Measurements from ENCODE around the gene NNMT. TPM values are rescaled to one million over a fixed set of nuclear protein-coding genes. Genes with fewer than 3 reads are reported as not detected.
A peak's percentile ranks its signal among the peaks of the same experiment; 100 is the strongest.

Gene NNMT
- total RNA-seq, 1 donor from 2014 or later = 2,593 TPM

DNA sequence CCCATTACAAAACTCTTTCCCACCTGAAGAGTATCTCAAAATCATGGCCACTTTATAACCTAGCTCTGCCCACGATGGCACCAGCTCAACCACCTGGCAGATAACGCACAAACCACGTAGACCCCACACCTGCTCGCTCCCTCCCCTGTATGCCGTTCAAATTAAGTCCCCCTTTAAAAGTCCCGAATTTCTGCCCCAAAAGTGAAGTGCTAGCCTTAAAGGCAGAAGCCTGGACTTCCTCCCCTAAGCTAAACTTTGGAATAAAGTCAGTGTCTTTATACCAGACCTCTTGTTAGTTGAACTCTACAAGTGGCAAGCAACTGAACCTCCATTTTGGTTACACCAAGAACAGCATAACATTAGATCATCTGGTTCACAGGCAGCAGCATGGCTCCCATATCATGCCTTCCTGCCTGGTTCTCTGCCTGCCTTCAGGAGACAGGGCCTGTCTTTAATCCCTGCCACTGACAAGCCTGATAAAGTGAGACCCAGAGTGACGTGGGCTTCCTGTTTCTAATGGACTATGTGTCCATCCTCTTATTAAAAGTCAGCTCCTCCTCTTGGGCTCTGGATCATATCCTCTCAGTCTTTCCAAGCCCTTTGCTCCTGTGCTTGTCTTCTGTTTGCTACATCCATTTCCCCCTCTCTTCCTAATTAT lies 32.6 kb upstream of the NNMT start:
- no peak for DNase-seq (ENCODE audit: low read depth)

DNA sequence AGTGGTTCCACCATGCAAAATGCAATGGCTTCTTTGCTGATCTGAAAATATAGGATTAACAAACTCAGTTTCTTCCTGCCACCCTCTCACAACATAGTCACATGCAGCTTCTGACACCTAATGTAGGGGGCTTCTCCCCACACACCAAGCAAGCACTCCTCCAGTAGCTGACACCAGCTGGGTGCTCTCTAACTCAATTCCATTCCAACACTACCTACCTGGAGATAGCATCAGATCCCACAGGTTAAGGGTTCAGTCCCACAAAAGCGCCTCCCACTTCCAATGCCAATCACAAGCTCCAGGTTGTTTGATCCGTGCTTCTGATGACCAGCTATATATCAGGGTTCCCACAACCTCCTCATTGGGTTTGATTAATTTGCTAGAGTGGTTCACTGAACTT lies 31.8 kb upstream of the NNMT start:
- no peak for DNase-seq (ENCODE audit: low read depth)

DNA sequence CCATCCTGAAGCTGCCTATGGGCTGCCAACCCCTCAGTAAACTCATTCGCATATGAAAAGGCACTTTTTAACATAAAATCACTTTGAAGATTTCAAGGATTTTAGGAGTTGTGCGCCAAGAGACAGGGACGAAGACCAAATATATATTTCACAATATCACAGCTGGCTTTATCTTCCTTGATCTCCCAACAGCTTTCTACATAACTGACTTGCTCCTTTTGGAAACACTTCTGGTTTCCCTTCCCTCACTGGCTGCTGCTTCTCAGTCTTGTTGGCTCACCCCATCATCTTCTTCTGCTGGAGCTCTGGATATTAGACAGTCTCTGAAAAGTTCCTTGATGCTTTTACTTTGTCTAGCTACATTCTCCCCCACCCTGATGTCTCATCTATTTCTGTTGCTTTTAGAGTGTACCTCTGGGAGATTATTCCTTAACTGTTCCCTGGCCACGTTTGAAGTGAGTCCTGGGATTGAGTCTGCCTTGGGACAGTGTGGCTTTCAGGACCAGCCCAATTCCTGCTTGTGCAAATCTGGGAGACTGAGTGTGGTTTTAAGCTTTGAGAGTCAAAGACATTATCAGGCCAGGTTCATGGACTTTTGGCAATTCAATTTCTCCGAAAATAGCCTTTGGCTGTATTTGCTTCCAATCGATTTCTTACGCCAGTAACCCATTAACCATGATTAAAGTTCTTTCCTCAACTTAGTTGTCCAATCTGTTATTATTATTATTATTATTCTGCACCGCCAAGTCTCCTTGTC lies 30.9 kb upstream of the NNMT start:
- no peak for DNase-seq (ENCODE audit: low read depth)

DNA sequence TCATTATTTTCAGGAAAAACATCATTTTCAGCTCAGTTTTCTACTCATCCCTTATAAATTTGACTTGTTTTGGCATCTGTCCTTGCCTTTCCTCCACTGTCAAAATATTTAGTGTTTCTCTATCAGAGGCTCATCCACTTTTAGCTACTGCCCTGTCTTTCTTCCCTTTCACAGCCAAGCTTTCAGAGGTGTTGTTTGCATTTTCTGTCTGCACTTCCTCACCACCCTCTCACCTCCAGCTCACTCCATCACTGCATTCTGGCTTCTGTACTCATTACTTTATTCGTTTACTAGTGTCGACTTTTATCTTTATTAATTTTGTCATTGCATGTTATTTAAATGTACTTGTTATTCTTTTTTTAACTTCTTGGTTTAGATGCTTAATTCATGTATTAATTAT lies 26.7 kb upstream of the NNMT start:
- no peak for DNase-seq (ENCODE audit: low read depth)

DNA sequence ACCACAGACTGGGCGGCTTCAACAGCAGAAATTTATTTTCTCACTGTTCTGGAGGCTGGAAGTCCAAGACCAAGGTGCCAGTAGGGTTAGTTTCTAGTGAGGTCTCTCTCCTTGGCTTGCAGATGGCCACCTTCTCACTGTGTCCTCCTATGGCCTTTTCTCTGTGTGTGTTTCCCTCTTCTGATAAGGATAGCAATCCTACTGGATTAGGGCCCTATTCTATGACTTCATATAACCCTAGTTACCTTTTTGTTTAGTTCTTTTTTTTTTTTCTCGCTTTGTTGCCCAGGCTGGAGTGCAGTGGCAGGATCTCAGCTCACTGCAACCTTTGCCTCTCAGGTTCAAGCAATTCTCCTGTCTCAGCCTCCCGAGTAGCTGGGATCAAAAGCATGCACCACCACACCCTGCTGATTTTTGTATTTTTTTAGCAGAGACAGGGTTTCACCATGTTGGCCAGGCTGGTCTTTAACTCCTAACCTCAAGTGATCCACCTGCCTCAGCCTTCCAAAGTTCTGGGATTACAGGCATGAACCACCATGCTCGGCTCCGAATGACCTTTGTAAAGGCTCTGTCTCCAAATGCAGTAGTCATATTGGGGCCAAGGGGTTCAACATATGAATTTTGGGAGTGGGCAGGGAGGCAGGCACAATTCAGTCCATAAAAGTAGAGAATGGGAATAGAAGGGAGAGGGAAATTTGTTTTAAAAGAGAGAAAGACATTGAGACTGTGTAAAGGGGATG lies 25.5 kb upstream of the NNMT start:
- no peak for DNase-seq (ENCODE audit: low read depth)

DNA sequence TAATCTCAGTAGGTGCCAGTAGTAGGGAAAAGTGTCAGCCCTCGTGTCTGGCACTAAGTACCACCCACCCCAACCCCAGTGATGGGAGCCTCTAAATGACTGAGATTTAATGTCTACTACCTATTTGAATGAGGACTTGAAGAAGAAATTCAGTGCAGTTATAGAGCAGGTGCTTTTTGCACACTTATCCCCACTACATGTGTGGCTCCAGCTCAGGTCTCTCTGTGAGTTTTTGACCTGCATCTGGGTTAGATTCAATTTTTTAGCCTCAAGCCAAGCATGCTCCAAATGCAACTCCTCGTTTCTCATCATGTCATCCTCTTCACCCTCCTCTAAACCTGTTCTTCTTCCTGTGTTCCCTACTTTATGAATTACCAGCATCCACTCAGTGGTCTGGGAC lies 24.9 kb upstream of the NNMT start:
- no peak for DNase-seq (ENCODE audit: low read depth)

DNA sequence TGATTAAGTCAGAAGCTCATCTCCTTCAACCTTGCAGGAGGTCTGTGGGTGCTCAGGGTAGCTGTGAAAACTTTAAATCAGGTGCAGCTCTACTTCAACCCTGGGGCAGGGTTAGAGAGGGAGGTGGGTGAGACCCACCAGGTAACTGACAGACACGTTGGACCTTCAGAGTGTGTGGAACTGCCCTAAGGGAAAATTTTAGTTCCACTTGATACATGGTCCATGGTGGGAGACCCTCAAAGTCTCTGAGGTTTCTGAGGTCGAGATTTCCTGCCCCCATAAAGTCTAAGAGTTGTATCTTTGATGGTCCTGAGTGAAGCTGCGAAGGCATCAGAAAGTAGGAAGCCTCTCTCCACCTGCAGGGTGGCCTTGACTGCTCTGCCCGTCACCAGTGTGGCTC lies 23.9 kb upstream of the NNMT start:
- DNase-seq (ENCODE audit: low read depth) = no peak

DNA sequence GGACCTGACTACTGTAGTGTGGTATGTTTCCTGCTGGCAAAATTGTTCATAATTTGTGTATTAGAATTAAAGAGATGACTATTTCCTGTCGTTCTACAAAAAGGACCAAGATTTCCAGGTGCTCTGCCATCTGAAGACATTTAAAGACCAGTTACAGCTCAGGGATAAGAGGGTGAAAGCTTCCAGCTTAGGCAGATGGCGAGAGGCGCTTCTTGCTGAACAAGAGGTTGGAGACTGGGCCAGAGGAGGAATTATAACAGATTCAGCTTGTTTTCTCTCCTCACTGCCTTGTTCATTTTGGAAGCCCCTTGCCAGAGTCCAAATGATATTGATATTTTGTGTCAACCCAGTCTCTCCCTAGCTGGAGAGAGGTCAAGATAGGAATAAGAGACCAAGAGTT lies 23.1 kb upstream of the NNMT start:
- no peak for DNase-seq (ENCODE audit: low read depth)

DNA sequence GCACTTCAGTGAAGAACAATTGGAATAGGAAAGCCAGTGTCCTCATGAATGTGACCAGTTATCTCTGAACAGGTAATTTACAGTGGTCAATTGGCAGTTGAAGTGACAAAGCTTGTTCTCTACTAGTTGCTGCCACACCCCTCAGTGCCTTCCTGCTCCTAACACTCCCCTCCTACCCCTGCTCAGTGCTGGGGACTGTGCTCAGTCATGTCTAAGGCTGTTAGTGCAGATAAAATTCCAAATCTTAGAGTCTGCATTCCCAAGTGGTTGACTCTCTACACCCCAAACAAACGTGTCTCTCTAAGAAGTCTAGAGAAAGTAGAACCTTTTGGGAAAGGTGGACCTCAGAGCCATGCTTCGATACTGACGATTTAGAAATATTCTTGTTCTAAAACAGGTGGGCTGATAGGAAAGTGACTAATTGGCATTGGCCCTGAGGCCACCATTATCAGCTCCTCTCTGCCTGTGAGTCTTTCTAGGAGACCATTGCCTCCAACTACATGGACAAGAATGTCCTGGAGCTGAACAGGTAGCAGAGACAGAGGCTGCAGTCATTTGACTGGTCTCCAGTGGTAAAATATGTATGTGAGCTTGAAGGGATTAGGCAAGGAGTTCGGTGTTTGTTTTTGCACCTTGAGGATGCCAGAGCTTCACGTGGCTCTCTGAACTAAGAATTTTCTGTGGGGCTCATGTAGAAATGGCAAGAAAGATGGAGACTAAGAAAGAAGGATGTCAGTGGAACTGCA lies 22.1 kb upstream of the NNMT start:
- DNase-seq (ENCODE audit: low read depth) = no peak

DNA sequence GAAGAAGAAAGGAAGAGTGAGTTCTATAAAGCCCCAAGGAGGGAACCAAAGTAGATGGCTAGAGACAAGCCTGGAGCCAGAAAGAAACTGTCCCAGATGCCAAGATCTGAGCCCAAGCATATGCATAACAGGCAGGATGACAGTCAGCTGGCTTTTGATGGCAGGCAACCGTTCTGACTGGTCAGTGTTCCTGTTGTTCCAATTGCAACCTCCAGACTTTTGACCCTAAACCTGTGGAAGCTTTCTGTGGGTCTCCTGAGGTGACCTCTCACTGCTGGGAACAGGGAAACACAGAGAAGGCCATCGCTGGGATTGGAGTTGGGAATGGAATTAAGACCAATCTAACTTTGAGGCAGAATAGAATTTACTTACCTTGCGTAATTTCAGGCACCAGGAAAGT lies 21.6 kb upstream of the NNMT start:
- no peak for DNase-seq (ENCODE audit: low read depth)

DNA sequence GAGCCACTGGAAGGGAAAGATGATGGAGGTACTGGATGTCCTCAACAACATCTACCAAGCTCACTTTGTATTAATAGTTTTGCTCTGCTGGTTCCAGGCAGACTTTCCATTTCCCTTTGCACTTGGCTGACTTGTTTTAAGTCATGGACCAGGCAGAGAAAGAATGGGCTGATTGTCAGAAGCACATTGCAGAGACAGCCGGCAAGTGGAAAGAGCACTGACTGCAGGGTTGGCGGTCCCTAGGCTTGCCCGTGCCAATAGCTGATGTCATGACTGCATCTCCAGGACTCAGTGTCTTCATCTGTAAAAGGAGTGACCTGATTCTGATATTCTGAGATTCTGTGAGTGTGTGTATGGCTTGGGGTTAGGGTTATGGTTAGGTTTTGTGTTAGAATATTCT lies 20.9 kb upstream of the NNMT start:
- no peak for DNase-seq (ENCODE audit: low read depth)

DNA sequence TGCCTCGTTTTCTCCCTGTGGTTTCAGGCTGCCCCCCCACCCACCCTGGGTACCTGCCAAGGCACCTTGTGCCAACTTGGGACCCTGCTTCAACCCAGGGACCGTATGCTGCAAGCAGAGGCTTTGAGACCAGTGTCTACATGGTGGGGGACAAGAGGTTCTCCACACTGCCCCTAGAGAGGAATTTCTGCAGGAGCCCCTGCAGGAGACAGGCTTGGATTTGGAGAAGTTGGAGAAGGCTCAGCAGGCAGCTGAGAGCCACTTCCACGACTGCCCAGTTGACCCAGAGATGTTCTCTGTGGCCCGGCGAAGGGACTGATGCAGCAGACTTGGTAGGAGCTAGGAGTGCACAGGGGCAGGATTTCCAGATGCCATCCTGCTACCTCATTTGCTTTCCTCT lies 20.1 kb upstream of the NNMT start:
- DNase-seq (ENCODE audit: low read depth) = no peak

DNA sequence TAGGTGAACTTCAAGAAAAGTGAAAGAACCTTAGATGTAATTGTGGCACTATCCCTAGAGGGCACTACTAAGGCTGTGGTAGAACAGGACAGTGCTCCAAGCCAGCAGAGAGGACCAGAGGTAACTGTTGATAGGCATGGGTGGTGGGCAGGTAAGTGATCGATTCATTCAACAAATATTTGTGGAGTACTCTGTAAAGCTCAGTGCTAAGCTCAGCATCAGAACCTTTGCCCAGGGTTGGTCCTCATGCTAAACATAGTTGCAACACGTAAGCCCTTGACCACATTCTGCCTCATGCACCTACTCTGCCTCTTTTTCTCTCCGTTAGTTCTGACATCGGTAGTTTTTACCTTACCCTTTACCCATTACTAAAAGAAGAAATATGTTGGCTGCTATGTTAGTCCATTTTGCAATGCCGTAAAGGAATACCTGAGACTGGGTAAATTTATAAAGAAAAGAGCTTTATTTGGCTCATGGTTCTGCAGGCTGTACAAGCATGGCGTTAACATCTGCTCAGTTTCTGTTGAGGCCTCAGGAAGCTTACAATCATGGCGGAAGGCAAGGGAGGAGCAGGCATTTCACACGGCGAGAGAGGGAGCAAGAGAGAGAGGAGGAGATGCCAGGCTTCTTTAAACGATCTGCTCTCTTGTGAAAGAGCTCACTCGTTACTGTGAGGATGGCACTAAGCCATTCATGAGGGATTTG lies 18.4 kb upstream of the NNMT start:
- no peak for DNase-seq (ENCODE audit: low read depth)

DNA sequence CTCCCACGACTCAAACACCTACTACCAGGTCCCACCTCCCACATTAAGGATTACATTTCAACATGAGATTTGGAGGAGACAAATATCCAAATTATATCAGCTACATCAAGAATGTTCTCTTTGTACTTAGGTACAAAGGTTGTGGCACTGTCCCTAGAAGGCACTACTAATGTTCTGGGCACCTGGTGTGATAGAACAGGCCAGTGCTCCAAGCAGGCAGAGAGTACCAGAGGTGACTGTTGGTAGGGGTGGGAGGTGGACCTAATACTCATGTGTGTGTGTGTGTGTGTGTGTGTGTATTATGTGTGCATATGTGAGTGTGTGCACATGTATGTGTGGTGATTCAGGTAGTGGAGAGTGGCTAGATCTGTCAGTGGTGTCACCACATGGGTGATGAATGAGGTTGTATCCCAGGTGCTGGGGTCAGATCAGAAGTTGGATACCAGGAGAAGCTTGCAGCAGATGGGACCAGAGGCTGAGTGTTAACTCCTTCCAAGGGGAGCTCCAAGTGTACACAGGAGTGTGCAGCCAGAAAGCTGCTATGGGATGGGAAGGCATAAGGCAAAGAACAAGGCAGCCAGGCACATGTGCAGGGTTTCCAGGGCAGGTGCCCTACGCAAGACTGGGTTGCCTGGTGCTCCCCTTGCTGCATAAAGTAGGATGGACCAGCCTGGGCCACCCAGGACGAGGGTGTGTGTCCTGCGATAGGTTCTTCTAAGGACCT lies 17.7 kb upstream of the NNMT start:
- DNase-seq (ENCODE audit: low read depth) = no peak

DNA sequence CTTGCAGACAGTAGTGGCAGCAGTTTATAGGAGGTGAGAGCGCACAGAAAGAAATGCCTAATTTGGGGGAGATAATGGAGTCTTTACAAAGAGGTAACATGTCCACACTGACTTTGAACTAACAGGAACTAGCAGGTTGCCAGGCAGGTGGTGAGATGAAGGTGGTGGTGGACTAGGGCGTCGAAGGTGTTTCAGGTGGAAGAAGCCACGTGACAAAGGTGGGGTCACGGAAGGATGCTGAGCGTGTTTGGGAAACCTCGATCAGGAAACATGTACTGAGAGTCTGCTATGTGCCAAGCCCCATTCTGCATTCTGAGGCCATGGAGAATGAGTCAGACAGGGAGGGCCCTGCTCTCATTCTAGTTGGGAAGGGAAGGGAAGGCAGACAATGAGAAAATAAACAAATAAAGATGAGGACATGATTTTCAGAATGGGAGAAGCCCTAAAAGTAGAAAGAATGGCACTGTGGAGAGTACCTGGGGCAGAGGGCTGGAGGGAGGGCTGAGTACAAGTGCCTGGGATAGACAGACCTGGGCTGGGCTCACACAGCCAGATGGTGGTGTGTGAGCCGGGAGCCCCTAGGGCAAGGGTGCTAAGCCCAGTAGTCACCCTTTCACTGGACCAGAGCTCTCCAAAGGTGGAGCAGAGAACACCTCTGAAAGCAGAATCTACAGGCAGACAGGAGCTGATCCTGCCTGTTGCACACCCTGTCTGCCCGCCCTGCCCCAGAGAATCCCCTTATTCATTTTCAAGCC lies 16.2 kb upstream of the NNMT start:
- peak; percentile 69 for DNase-seq (ENCODE audit: low read depth)

DNA sequence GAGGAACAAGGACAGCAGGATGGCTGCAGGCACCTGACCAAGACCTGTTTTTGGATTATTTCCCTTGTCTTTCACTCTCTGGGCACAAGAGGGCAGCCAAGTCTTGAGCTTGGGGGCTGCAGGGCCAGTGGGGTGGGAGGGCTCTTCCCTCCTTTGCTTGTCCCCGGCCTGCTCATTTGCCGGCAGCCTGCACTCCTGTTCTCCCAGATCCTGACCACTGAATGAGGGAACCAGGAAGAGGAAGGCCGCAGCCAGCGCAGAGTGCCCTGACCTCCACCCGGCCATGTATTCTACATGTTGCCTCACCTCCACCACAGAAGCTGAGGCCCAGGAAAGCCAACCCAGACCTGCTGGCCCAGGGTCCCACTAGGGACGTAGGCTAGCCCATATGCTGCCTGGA lies 15.5 kb upstream of the NNMT start:
- peak; percentile 85 for DNase-seq (ENCODE audit: low read depth)

DNA sequence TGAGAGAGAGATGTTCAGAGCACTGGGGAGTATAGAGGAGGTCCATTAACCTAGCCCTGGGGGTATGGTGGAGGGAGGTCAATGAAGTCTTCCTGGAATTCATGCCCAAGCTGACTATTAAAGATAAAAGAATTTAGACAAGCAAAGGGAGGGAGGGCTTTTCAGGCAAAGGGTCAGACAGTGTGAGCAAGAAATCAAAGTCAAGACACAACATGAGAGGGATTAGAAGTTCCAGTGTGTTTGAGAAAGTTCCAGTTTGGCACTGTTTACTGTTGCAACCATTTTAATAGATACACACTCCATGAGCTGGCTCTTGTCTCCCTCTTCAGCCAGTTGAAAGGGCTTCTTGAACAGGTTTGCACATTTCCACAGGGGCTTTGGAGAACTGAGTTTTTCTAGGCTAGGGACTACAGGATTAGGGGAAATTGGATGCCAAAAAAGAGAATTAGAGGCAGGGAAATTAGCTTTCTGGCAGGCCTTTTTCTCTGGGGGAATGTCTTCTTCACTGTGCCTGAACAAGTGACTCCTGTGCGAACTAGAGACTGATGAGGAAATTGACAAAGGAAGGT lies 14.7 kb upstream of the NNMT start:
- peak; percentile 48 for DNase-seq (ENCODE audit: low read depth)

DNA sequence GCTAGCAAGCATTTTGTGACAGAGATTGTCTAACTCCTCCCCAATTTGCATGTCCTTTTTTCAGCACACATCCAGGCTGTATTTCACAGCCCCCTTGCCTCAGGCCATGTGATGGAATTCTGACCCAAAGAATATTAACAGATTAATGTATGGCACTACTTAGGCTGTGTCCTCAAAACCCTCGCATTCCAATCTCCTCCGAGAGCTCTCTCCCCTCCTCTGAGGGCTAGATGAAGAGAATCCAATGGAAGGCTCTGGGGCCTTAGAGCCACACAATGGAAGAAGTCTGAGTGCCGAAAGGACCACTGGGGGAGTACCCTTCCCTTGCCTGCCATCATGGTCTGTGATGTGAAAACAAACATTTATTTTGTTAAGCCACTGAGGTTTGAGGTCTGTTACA lies 13.7 kb upstream of the NNMT start:
- DNase-seq (ENCODE audit: low read depth) = no peak

DNA sequence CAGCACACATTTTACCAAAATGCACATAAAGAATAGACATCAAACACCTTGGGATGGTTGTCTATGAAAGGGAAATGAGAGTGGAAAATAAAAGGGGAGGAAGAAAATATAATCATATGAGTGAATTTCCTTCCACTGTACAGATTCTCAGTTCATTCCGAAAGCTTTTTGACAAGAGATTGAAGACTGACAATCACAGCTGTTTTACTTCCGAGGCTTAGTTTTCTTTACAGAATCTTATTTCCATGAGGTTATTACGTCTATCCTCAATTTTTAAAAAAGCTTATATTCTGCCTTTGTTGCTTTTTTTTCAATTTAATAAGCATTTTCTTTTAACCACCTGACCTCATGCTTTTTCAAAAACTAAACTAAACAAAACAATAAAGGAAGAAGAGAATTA lies 12.8 kb upstream of the NNMT start:
- no peak for DNase-seq (ENCODE audit: low read depth)

DNA sequence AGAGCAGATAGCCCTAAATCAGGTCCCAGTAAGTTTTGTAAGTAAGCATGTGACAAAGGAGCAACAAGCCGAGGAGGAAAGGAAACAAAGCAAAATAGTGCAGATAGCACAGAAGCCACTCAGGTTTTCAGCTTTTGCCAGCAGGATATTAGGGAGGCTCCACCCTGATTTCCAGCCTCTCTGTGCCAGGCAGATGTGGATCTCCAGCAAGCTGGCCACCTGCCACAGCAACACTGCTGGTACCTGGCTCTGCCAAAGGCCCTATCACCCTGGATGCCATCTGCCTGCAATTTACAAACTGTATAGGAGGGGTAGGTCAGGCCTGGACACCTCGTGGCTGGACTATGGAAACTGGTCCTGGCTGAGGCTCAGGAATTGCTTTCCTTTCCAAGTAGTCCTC lies 12.2 kb upstream of the NNMT start:
- DNase-seq (ENCODE audit: low read depth) = no peak
